Progenitor cell of endocrine pancreas (in vitro differentiated cells): ENCODE measurements around the gene EYA2. TPM values are rescaled to one million over a fixed set of nuclear protein-coding genes. Genes with fewer than 3 reads are reported as not detected.
"Not testable (repeated sequence)": the region's sequence is repeated elsewhere in the genome, so short reads cannot be mapped to it uniquely, and the experiment has no call there.

Experiments
- DNase-seq: peaks from one replicate; pipeline ENCODE4 v3.0.0; 2021; ENCODE audit warnings: low spot score; ENCODE audit not compliant: unreplicated experiment
- H3K27ac Mint-ChIP-seq: 2 replicates; pipeline ENCODE4 v1.8.0; 2021; ENCODE audit warnings: mild to moderate bottlenecking, moderate library complexity, mixed read lengths
- H3K27me3 Mint-ChIP-seq: 2 replicates; pipeline ENCODE4 v1.8.0; 2021; ENCODE audit warnings: mixed read lengths
- H3K36me3 Mint-ChIP-seq: 2 replicates; pipeline ENCODE4 v1.8.0; 2022; ENCODE audit warnings: mixed read lengths; ENCODE audit not compliant: insufficient read depth
- H3K4me1 Mint-ChIP-seq: 2 replicates; pipeline ENCODE4 v1.8.0; 2021; ENCODE audit warnings: low read depth, mixed read lengths
- H3K4me3 Mint-ChIP-seq: 2 replicates; pipeline ENCODE4 v1.8.0; 2021; ENCODE audit warnings: low read depth, mild to moderate bottlenecking, moderate library complexity, mixed read lengths
- H3K9me3 Mint-ChIP-seq: 2 replicates; pipeline ENCODE4 v1.8.0; 2021; ENCODE audit warnings: low read depth, mixed read lengths
- CTCF ChIP-seq: fragments of 200-600 bp; sonication (generic); IDR thresholded peaks from one replicate; pipeline ENCODE4 v1.5.0; 2021; ENCODE audit warnings: antibody characterized with exemption, mild to moderate bottlenecking; ENCODE audit not compliant: unreplicated experiment
- total RNA-seq: library from RNA; stranded (reverse); gene quantifications from 2 replicates; pipeline ENCODE4 v1.2.1, GENCODE V29; 2021

The EYA2 gene
- total RNA-seq, 1 donor from 2014 or later, result 0.53 TPM

GRCh38 chr20:47202733-47203667, 308.4 kb downstream of the EYA2 start:
- no peak for DNase-seq
- no peak for TF ChIP-seq CTCF
- H3K27ac Mint-ChIP-seq, result peak overlapping the region; percentile 48
- H3K4me3 Mint-ChIP-seq, result no peak overlapping the region
- H3K27me3 Mint-ChIP-seq, result no peaks in the 10 kb centered on the region
- peaks cover 5% of the 10 kb centered on the region for H3K36me3 Mint-ChIP-seq
- no peaks in the 10 kb centered on the region for H3K9me3 Mint-ChIP-seq
- H3K4me1 Mint-ChIP-seq, result peaks cover 13% of the 10 kb centered on the region

GRCh38 chr20:47204008-47204849, 309.6 kb downstream of the EYA2 start:
- H3K36me3 Mint-ChIP-seq, result peaks cover 8% of the 10 kb centered on the region
- no peak for DNase-seq
- H3K27ac Mint-ChIP-seq, result peak overlapping the region; percentile 52
- peaks cover 13% of the 10 kb centered on the region for H3K4me1 Mint-ChIP-seq
- no peaks in the 10 kb centered on the region for H3K9me3 Mint-ChIP-seq
- no peaks in the 10 kb centered on the region for H3K27me3 Mint-ChIP-seq
- no peak overlapping the region for H3K4me3 Mint-ChIP-seq
- no peak for TF ChIP-seq CTCF

GRCh38 chr20:47204850-47205122, 310.1 kb downstream of the EYA2 start:
- H3K4me1 Mint-ChIP-seq, result peaks cover 13% of the 10 kb centered on the region
- not testable (repeated sequence) for H3K27ac Mint-ChIP-seq

GRCh38 chr20:47205577-47206123, 311.0 kb downstream of the EYA2 start:
- H3K9me3 Mint-ChIP-seq, result no peaks in the 10 kb centered on the region
- peak; percentile 51 for TF ChIP-seq CTCF
- no peaks in the 10 kb centered on the region for H3K27me3 Mint-ChIP-seq
- peak overlapping the region; percentile 70 for H3K27ac Mint-ChIP-seq
- DNase-seq, result peak; percentile 25
- no peak overlapping the region for H3K4me3 Mint-ChIP-seq
- peaks cover 6% of the 10 kb centered on the region for H3K4me1 Mint-ChIP-seq
- peaks cover 17% of the 10 kb centered on the region for H3K36me3 Mint-ChIP-seq

More at GRCh38 chr20:47204850-47205122, 310.1 kb downstream of the EYA2 start:
- not testable (repeated sequence) for H3K9me3 Mint-ChIP-seq, H3K27me3 Mint-ChIP-seq, DNase-seq, H3K4me3 Mint-ChIP-seq
- H3K36me3 Mint-ChIP-seq, result peaks cover 13% of the 10 kb centered on the region

- H3K4me1 Mint-ChIP-seq, H3K27me3 Mint-ChIP-seq, H3K4me3 Mint-ChIP-seq, H3K27ac Mint-ChIP-seq, DNase-seq, H3K9me3 Mint-ChIP-seq: not testable (repeated sequence)
- H3K36me3 Mint-ChIP-seq, result peaks cover 17% of the 10 kb centered on the region
These were observed 311.9 kb downstream of the EYA2 start for GRCh38 chr20:47206552-47206951.

- H3K4me3 Mint-ChIP-seq, result no peak overlapping the region
- H3K36me3 Mint-ChIP-seq, result peaks cover 17% of the 10 kb centered on the region
- peaks cover 6% of the 10 kb centered on the region for H3K4me1 Mint-ChIP-seq
- H3K9me3 Mint-ChIP-seq, result no peaks in the 10 kb centered on the region
- DNase-seq, result no peak
- no peaks in the 10 kb centered on the region for H3K27me3 Mint-ChIP-seq
- H3K27ac Mint-ChIP-seq, result no peak overlapping the region
- TF ChIP-seq CTCF, result no peak
These were observed 312.5 kb downstream of the EYA2 start for GRCh38 chr20:47206962-47207641.
